DOHH2 (cell line): ENCODE data around the gene OPN4.

Source experiments
- CTCF ChIP-seq: fragments of 200-600 bp; sonication (generic); IDR thresholded peaks from one replicate; pipeline ENCODE4 v1.5.1; 2014; ENCODE audit warnings: antibody characterized with exemption, mild to moderate bottlenecking, low read depth, low read length; ENCODE audit not compliant: poor library complexity, severe bottlenecking
- EZH2phosphoT487 ChIP-seq: fragments of 200-600 bp; sonication (generic); IDR thresholded peaks from 2 replicates; pipeline ENCODE4 v1.6.1; 2017; ENCODE audit warnings: borderline replicate concordance, mild to moderate bottlenecking, antibody characterized with exemption, low read length, moderate library complexity, mixed read lengths

- TF ChIP-seq CTCF (no peak), EZH2phosphoT487 (no peak)
These were observed 40.4 kb upstream of the OPN4 start for GRCh38 chr10:86613905-86614304.
